CD4-positive, alpha-beta T cell treated with Interleukin-4 for 4 hours (primary cell): ENCODE data around the gene C3orf22.

Experiments
- DNase-seq: peaks from one replicate; pipeline ENCODE4 v3.0.0-alpha.2; 2020

Gene C3orf22

DNA sequence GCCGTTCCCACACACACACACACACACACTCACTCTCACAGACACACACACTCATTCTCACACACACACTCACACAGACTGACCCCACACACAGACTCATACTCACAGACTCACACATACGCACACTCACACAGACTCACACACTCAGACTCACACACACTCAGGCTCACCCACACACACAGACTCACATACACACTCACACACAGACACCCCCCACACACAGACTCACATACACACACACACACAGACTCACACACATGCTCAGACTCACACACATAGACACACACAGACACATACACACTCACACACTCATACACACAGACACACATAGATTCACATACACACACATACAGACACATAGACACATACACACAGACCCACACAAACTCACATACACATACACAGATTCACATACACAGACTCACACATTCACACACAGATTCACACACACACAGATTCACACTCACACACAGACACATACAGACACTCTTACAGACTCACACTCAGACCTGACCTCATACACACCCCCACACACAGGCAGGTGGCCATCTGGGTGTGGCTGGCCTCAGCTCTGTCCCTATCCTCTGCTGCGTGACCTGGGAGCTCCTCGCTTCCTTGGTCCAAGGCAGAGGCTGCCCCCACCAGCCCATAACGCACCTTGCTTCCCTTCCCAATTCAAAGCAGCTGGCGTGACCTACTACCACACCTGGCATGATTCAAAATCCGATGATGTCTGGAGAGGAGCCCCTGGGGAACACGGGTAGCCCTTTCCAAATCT, 1.9 kb downstream of the C3orf22 start:
- DNase-seq = no peak

DNA sequence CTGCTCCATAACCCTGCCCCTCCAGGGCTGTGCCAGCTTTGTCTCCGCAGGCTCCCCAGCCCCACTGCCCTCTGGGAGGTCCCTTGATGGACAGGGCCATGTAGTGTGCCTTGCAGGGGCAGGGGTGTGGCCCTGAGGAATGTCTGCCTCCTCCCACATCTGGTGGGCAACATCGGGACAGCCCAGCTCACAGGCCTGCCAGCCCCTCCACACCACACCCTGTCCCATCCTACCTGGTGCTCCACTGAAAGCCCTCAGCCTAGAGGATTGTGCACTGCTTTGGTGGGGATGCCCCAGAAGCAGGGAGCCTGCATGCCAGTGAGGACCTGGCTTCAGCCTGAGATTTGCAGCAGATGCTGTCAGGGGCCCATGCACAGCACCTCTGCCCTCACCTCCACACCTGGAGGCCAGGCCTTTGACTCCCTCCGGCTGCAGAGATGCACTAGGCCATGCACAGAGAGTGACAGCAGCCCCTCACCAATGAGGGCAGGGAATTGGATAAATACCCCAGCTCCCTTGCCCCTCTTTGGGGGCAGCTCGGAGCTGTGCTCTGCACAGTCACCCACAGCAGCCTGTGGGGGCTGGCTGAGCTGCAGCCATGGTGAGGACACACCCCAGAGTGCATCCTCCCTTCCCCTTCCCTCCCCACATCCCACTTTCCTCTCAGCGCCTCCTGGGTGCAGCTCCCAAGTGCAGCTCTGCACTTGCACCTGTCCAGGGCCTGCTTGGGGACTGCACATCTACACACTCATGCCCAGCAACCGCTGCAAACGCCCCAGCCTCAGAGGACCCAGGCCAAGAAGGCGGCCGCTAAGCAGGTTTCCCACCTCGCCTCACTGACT, 2.7 kb downstream of the C3orf22 start:
- no peak for DNase-seq

- no peak for DNase-seq
Measured at GRCh38 chr3:126554560-126555525, 3.9 kb downstream of the C3orf22 start.

GRCh38 chr3:126553284-126554084, 5.2 kb downstream of the C3orf22 start:
- DNase-seq = no peak

DNA sequence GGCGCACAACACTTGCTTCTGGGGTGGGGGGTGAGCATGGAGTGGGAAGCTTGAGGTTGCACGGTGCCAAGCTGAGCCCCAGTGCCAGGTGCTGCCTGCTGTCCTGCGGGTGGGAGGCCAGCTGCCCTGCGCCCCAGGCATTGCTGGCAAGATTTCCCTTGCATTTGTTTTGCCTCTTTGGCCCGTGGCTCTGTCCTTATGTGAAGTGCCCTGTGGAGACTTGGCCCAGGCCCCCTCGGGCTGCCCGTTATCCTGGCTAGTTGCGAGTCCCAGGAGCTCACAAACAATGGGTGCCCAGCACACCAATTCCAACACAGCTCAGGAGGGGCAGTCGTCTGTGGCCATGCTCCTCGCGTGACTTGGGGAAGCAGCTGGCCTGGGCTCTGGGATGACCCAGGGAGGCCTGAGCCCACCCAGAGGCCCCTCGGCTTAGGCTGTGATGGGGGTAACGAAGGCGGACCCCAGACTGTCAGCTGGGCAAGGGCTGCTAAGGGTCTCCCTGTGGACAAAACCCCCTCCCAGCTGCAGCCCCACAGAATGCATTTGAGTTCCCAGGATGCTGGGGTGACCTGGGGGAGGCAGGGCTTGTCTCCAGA, 5.9 kb downstream of the C3orf22 start:
- DNase-seq = no peak

GRCh38 chr3:126551839-126552687, 6.7 kb downstream of the C3orf22 start:
- no peak for DNase-seq

DNA sequence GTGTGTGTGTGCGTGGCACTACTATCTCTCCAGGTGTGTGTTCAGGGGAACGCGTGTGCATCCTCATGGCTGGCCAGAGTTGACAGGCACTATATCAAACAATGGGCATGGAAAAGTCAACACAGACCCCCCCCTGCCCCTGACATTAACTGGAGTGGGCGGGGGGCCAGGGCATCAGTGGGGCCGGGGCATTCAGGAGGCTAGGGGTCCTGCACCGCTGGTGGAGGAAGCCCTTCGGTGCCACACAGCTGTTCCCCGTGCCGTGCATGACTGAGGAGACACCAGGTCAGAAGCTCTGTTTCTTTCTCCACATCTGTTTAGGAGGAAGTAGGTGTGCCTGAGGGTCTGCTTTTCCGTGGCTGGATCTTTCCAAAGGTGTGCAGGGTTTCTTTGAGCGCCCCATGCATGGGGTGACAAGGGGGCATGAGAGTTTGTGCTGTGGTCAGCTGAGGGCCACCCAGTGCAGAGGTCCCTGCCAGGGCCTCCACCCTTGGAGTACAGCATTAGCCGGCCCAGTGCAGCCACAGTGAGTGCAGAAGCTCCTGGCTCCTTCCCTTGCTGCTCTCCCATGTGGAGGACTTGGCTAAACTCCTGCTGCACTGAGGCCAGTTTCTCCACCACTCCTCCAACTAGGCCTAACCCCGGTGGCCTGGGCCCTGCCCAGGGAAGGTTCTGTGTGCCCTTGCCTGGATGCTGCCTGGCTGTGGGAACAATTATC, 7.5 kb downstream of the C3orf22 start:
- no peak for DNase-seq

DNA sequence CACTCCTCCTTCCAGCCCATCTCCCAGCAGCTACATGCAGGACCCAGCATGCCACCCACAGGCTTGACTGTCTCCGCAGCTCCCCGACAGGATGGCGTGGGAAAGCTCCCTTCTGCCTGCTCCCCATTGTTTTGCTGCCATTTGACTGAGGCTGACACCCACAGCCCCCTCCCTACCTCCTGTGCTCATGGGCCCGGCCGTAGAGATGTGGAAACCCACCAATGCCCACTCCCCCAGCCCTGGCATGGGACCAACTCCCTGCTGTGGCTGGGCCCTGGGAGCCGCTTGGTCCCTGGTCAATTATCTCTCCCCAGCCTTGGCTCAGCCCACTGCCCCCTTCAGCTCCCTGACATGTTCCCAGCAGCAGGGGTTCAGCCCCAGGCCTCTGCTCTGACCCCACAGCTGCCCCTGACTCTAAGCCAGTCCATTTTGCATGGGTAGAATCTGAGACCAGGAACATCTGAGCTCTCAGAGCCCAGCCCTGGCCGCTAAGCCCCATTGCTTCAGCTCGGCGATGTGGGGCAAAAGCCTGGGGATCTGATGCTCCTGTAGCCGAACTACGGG, 8.2 kb downstream of the C3orf22 start:
- no peak for DNase-seq

- DNase-seq = no peak
Measured at GRCh38 chr3:126549861-126550487, 8.8 kb downstream of the C3orf22 start.

GRCh38 chr3:126548556-126549466, 9.9 kb downstream of the C3orf22 start:
- DNase-seq = no peak

DNA sequence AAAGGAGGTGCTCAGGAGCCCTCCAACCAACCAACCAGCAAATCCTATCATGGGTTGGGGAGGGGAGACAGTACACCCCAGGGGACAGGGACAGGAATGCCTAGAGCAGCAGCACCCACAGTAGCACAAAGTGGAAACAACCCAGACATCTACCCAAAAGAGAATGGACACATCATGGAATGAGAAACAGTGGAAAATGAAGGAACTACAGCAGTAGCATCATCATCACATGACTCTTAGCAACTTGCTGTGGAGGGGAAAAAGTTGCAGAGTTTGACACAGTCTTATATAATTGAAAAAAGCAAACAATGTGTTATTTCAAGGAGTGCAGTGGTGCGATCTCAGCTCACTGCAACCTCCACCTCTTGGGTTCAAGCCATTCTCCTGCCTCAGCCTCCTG, 11.0 kb downstream of the C3orf22 start:
- no peak for DNase-seq

GRCh38 chr3:126546549-126547239, 12.0 kb downstream of the C3orf22 start:
- DNase-seq = no peak

DNA sequence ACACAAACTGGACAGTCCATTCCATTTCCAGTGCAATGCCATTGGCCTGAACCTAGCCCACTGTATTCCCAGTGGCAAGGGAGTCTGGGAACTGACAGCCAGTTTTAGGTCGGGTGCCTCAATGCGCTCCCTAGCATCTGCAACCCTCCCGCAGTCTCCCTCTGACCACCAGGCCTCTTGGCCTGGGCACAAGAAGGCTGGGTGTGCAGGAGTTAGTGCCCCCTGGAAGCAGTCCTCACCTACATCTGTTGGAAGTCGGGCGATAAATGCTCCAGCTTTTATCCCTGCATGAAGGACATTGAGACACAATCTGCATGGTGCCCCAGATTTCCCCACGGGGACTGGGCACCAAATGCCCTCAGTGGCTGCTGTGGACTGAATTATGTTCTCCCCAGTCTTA, 12.7 kb downstream of the C3orf22 start:
- DNase-seq = no peak

DNA sequence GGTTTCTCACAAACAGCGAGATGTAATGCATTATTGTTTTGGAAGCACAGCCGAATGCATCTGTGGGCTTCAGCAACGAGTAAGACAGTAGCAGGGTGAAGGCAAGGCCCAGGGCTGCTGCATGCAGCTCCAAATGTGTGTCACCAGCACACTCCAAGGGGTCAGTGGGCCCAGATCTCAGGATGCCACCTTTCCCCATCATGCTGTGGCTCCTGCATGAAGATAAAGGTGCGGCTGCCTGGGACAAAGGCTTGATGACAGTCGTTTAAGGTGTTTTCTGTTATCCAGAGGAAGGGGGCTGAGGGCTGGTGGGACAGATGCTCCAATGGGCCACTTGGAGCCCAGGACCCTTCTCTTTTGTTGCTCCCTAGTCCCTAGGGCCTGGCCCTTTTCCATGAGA, 13.2 kb downstream of the C3orf22 start:
- no peak for DNase-seq

DNA sequence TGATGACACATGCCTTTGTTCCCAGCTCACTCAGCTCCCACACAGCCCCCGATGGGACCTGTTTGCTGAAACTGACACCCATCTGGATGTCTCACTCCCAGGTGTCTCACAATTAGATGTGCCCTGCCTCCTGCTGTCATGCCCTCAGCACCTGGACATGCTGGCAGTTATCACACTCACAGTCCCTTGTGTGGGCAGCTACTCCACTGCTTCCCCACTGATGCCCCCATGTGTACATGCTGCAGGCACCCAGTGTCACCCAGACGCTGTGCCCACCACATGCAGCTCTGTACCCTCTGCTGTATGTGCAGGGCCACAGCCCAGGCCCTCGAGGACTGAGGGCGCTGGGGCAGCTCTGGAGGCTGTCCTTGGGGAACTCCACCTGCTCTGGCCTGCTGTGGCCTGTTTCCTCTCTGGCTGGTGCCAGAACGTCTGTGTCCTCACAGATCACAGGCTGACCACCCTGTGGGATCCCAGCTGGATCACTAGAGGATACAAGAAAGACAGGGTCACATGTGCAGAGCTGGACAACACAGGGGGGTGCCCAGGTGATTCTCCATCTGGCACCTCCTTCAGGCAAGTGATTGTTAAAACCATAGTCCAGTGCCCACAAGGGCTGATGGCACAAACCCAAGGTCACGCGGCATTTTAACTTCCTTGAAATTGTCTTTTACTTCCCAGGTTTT, 14.0 kb downstream of the C3orf22 start:
- DNase-seq = no peak

DNA sequence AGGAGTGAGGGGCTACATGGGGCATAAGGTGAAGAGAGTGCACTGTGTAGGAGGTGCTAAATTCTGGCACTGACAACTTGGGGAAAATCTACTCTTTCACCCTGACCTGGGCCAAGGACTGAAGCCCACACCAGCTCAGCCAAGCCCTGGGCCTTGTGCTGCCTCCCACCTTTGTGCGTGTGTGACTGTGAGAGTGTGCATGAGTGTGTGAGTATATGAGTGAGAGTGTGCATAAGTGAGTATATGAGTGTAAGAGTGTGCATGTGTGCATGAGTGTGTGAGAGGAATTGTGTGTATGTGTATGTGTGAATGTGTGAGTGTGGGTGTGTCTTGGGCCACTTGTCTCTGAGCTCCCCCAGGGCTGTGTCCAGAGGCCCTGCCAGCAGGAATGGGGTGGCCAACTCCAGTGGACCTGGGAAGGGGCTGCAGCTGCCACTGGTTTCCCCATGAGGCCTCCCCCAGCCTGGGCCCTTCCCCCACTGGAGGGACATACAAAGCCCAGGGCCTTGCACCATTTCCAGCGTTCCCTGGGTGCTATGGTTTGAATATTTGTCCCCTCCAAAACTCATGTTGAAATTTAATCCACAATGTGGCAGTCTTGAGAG, 15.2 kb downstream of the C3orf22 start:
- DNase-seq = no peak
